Panc1 (cell line): ENCODE results near the gene HLA-F.

Experiments
- CTCF ChIP-seq: fragments of 450-650 bp; IDR thresholded peaks from 2 replicates; pipeline ENCODE4 v1.5.1; 2017; ENCODE audit warnings: mild to moderate bottlenecking
- POLR2AphosphoS5 ChIP-seq: IDR thresholded peaks from 2 replicates; pipeline ENCODE4 v1.6.1; 2012; ENCODE audit warnings: mild to moderate bottlenecking, low read depth, low read length, moderate library complexity
- REST ChIP-seq, 2 experiments: IDR thresholded peaks; 2 replicates each; pipeline ENCODE4 v1.6.1; 2011 to 2012; ENCODE audit warnings: low read depth in 2 of 2, control low read depth in 1 of 2, low read length in 1 of 2, mild to moderate bottlenecking in 1 of 2, moderate library complexity in 1 of 2; ENCODE audit not compliant: insufficient read depth in 1 of 2

GRCh38 chr6:29762781-29763214 is 39.6 kb downstream of the HLA-F start:
- no peak for TF ChIP-seq REST (IDR thresholded peaks at IDR 0.05; ENCODE audit: insufficient read depth in 1 of 2, low read depth in 2 of 2, low read length in 1 of 2)
- no peak for TF ChIP-seq CTCF
- TF ChIP-seq POLR2AphosphoS5, result no peak
